ENCODE results near the gene OAS2.

- TF ChIP-seq CTCF (IDR thresholded peaks at IDR 0.05; ENCODE audit: low read depth, low read length) (no peak), POLR2A (IDR thresholded peaks at IDR 0.05; ENCODE audit: extremely low read depth, insufficient read length) (no peak)
Measured at GRCh38 chr12:112986291-112986800, 8.0 kb downstream of the OAS2 start.
